Natural killer cell (primary cell): ENCODE results near the gene WARS2. TPM values are rescaled to one million over a fixed set of nuclear protein-coding genes. Genes with fewer than 3 reads are reported as not detected.

Source experiments
- ATAC-seq, 3 donors: fragments of 150-1000 bp in 2 of 3; fragments of 200-7000 bp in 1 of 3; cut with Tn5 transposase; 1 replicate in 1 of 3; 2 replicates in 2 of 3; pipeline ENCODE4 v1.10.0; 2021; ENCODE audit warnings: mild to moderate bottlenecking in 2 of 3, moderate library complexity in 2 of 3
- DNase-seq, 2 donors: peaks; one replicate each; pipeline versions ENCODE4 v3.0.0 to v3.0.0-alpha.2; 2013 to 2021; ENCODE audit warnings: mixed read lengths in 1 of 2
- H3K27ac ChIP-seq: one replicate; pipeline ENCODE4 v1.5.1; 2013; ENCODE audit warnings: mild to moderate bottlenecking, low read length
- H3K27me3 ChIP-seq: one replicate; pipeline ENCODE4 v1.6.1; 2013; ENCODE audit warnings: low read length; ENCODE audit not compliant: control insufficient read depth, insufficient read depth
- H3K36me3 ChIP-seq: one replicate; pipeline ENCODE4 v1.6.1; 2013; ENCODE audit warnings: low read length; ENCODE audit not compliant: control insufficient read depth, insufficient read depth
- H3K4me1 ChIP-seq: one replicate; pipeline ENCODE4 v1.6.1; 2013; ENCODE audit warnings: low read length; ENCODE audit not compliant: control insufficient read depth, insufficient read depth
- H3K4me3 ChIP-seq: one replicate; pipeline ENCODE4 v1.5.1; 2013; ENCODE audit warnings: low read length
- H3K9me3 ChIP-seq: one replicate; pipeline ENCODE4 v1.6.1; 2013; ENCODE audit warnings: low read length; ENCODE audit not compliant: control insufficient read depth, insufficient read depth
- H3K27ac Mint-ChIP-seq, 2 donors: one replicate each; pipeline ENCODE4 v1.8.0; 2022; ENCODE audit warnings: mild to moderate bottlenecking in 2 of 2, mixed read lengths in 2 of 2, moderate library complexity in 1 of 2
- H3K27me3 Mint-ChIP-seq, 2 donors: one replicate each; pipeline ENCODE4 v1.8.0; 2022; ENCODE audit warnings: low read depth in 2 of 2, mixed read lengths in 2 of 2
- H3K36me3 Mint-ChIP-seq: one replicate; pipeline ENCODE4 v1.8.0; 2022; ENCODE audit warnings: mixed read lengths
- H3K4me1 Mint-ChIP-seq, 2 donors: one replicate each; pipeline ENCODE4 v1.8.0; 2022; ENCODE audit warnings: mixed read lengths in 2 of 2
- H3K4me3 Mint-ChIP-seq: one replicate; pipeline ENCODE4 v1.8.0; 2022; ENCODE audit warnings: mild to moderate bottlenecking, moderate library complexity, mixed read lengths
- H3K9me3 Mint-ChIP-seq, 2 donors: one replicate each; pipeline ENCODE4 v1.8.0; 2022; ENCODE audit warnings: mixed read lengths in 2 of 2
- WGBS: methylation state at CpG from one replicate; pipeline ENCODE4 v1.1.7; 2013; ENCODE audit warnings: missing lambda C conversion rate; ENCODE audit not compliant: insufficient coverage; 5-methylcytosine and 5-hydroxymethylcytosine counted together
- intact Hi-C: fragments of 100-400 bp; cut with micrococcal nuclease; formaldehyde crosslinking; loops from one replicate; pipeline ENCODE4 v1.14.2; 2022
- total RNA-seq, 4 donors: library from RNA; stranded (reverse); fragments of 120-200 nt in 1 of 4; gene quantifications; one replicate each; pipeline versions ENCODE4 v1.2.3 to v1.2.4, GENCODE V29; 2013 to 2022
- TF ChIP-seq, protein P1 (sequence below): fragments of 200-600 bp; IDR thresholded peaks from one replicate; pipeline ENCODE4 v1.8.0; 2022; ENCODE audit warnings: antibody characterized with exemption

The WARS2 gene
- total RNA-seq, 3 donors from 2014 or later (not counting 1 experiment from before 2014, with no cell fraction given): 24.3 to 46.3 (median 41.0) TPM

DNA sequence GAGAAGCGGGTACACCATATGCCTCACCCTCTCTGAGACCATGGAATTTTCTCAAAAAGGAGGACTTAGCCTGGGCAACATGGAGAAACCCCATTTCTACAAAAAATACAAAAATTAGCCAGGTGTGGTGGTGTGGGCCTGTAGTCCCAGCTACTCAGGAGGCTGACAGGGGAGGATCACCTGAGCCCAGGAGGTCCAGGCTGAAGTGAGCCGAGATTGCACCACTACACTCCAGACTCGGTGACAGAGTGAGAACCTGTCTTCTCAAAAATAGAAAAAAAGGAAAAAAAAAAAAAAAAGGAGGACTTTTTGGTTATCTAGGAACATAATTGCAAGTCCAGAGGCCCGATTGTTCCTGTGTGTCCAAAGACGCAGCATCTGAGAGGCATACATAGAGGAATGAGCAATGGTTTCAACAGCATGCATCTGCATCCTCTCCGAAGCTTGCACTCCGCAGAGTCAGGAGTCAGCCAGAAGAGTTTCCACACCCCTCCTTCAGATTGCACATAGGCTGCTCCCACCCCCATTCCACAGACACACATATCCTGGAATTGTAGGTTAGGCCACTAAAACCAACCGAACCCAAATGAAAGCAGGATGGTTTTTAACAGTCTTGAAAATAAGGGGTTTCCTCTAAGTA lies 149.8 kb downstream of the WARS2 start:
- intact Hi-C loops: no loop called here
- no peak overlapping the region for H3K27ac Mint-ChIP-seq
- no peak for ATAC-seq

DNA sequence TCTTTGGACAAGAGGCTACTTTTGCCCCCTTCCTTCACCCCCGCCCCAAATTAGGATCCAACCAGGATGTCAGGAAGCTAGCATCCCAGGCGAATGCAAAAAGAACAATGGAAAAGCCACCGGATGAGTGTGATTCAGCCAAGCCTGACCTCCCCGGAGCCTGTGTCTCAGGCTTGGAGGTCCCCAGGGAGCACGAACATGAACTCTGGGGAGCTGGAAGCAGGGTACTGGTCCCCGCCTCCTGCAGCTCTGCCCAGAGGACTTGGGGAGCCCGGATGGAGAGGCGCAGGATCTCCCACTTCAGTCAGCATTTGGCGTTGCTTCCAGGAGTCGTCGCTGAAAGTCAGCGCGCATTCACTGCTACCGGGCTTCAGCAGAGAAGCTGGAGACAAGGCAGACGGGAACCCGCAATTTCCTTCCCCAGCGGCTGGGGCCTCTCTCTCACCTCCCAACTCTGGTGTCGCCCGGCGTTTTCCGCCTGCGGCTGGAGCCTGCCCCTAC lies 150.5 kb downstream of the WARS2 start:
- WGBS: 3% methylated on average over 22 of the region's 22 CpGs
- Mint-ChIP-seq H3K27ac (no peak overlapping the region), H3K27me3 (peaks cover 78 to 84% of the 10 kb centered on the region in 2 donors), H3K9me3 (peaks cover 2% of the 10 kb centered on the region in 2 donors), H3K36me3 (peaks cover 19% of the 10 kb centered on the region), H3K4me1 (peaks cover under 1 to 13% of the 10 kb centered on the region in 2 donors), H3K4me3 (no peak overlapping the region)
- H3K36me3 ChIP-seq: no peaks in the 10 kb centered on the region
- no peak for ATAC-seq
- peaks cover 73% of the 10 kb centered on the region for H3K27me3 ChIP-seq
- TF ChIP-seq, protein P1, sequence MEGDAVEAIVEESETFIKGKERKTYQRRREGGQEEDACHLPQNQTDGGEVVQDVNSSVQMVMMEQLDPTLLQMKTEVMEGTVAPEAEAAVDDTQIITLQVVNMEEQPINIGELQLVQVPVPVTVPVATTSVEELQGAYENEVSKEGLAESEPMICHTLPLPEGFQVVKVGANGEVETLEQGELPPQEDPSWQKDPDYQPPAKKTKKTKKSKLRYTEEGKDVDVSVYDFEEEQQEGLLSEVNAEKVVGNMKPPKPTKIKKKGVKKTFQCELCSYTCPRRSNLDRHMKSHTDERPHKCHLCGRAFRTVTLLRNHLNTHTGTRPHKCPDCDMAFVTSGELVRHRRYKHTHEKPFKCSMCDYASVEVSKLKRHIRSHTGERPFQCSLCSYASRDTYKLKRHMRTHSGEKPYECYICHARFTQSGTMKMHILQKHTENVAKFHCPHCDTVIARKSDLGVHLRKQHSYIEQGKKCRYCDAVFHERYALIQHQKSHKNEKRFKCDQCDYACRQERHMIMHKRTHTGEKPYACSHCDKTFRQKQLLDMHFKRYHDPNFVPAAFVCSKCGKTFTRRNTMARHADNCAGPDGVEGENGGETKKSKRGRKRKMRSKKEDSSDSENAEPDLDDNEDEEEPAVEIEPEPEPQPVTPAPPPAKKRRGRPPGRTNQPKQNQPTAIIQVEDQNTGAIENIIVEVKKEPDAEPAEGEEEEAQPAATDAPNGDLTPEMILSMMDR: no peak
- peaks cover 4% of the 10 kb centered on the region for H3K4me1 ChIP-seq
- H3K9me3 ChIP-seq: peaks cover 18% of the 10 kb centered on the region
- H3K27ac ChIP-seq: no peak overlapping the region
- no peak overlapping the region for H3K4me3 ChIP-seq
- no peak for DNase-seq
- intact Hi-C loops: no loop called here

More for the DNA sequence above, 149.8 kb downstream of the WARS2 start:
- Histone ChIP-seq H3K9me3 (peaks cover 12% of the 10 kb centered on the region), H3K4me3 (no peak overlapping the region), H3K36me3 (no peaks in the 10 kb centered on the region), H3K27me3 (peaks cover 72% of the 10 kb centered on the region), H3K4me1 (peaks cover 4% of the 10 kb centered on the region), H3K27ac (no peak overlapping the region)
- DNase-seq: no peak
- Mint-ChIP-seq H3K36me3 (peaks cover 19% of the 10 kb centered on the region), H3K27me3 (peaks cover 78% of the 10 kb centered on the region in 2 donors), H3K4me1 (peaks cover 0 to 6% of the 10 kb centered on the region in 2 donors), H3K4me3 (no peak overlapping the region), H3K9me3 (peaks cover 2% of the 10 kb centered on the region in 2 donors)
- TF ChIP-seq, protein P1: no peak
- WGBS: 31% methylated on average over 6 of the region's 8 CpGs

DNA sequence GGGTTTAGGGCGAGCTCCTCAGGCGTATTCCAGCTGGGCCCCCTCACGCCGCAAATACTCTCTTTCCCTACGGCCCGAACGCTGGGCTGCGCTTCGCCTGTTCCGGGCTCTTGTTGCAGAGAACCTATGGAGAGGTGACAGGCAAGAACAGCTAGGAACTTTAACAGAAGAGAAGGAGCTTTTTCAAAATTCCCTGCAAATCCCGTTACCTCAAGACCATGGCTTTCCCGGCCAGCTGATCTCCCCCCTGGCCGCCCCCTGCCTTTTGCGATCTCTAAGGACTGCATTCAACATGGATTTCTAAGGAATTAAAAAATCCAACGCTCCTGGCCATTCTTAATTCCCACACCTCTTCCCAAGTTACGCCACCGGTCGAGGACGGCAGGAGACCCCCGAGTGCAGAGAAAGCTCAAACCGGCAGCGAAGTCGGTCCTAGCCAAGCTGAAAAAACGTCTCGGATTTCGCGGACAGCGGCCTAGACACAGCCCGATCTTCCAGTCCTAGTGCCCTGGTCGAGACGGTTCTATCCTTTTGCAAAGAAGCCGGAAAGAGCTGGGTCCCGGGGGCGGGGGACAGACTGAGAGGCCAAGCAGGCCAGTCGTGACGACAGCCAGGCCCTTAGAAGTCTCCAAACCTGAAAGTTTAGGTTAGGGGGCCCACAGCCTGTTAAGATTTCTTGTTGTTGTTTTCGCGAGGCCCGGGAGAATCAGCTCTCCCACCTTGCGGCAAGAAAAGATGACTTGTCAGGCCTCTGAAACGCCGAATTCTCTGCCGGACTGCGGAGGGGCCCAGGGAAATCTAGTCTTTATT lies 151.2 kb downstream of the WARS2 start:
- H3K27me3 ChIP-seq: peaks cover 71% of the 10 kb centered on the region
- H3K4me3 ChIP-seq: no peak overlapping the region
- intact Hi-C loops: no loop called here
- ATAC-seq (no peak), DNase-seq (no peak)
- peaks cover 18% of the 10 kb centered on the region for H3K9me3 ChIP-seq
- TF ChIP-seq, protein P1: no peak
- Mint-ChIP-seq H3K27ac (no peak overlapping the region), H3K4me3 (no peak overlapping the region), H3K4me1 (peaks cover 5 to 17% of the 10 kb centered on the region in 2 donors), H3K27me3 (peaks cover 80 to 84% of the 10 kb centered on the region in 2 donors), H3K9me3 (peaks cover 2% of the 10 kb centered on the region in 2 donors), H3K36me3 (peaks cover 19% of the 10 kb centered on the region)
- WGBS: 15% methylated on average over 44 of the region's 44 CpGs
- H3K27ac ChIP-seq: no peak overlapping the region
- peaks cover 4% of the 10 kb centered on the region for H3K4me1 ChIP-seq
- H3K36me3 ChIP-seq: no peaks in the 10 kb centered on the region
